ENCODE measurements around the gene CTNNA3.

CTNNA3 gene

DNA sequence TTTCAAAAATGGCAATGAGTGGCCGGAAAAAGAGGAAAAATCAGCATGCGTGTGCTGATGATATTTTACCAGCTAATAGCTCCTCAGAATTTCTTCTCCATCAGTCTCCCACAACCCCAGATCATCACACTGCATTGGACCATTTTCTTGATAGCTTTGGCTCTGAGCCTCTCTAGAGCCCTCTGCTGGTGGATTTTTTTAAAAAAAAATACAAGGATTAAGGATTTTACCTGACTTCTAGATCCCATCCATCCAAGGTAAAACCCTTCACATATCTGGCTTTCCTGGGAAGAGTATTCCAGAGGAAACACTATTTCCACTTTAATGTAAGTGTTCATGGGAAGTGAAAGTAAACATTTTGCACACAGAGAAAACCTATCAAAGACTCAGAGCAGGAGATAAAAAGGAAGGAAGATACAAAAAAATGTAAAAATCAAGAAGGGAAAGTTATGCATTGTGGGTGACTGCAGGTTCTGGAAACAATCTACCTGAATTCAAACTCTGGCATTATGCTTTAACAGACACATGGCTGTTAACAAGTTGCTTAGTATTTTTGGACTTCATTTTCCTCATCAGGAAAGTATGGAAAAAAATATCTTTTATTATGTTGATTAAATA lies 389.3 kb downstream of the CTNNA3 start:
- Histone ChIP-seq H3K36me3 (no peaks in the 10 kb centered on the region), H3K27ac (no peak overlapping the region), H3K4me3 (ENCODE audit: low read depth in 1 of 2, low read length in 1 of 2) (no peak overlapping the region), H3K4me1 (ENCODE audit: control insufficient read depth in 1 of 2, insufficient read depth in 1 of 2, low read depth in 1 of 2, low read length in 1 of 2) (no peaks in the 10 kb centered on the region), H3K9me3 (no peaks in the 10 kb centered on the region), H3K27me3 (no peaks in the 10 kb centered on the region)
- TF ChIP-seq, protein P1, sequence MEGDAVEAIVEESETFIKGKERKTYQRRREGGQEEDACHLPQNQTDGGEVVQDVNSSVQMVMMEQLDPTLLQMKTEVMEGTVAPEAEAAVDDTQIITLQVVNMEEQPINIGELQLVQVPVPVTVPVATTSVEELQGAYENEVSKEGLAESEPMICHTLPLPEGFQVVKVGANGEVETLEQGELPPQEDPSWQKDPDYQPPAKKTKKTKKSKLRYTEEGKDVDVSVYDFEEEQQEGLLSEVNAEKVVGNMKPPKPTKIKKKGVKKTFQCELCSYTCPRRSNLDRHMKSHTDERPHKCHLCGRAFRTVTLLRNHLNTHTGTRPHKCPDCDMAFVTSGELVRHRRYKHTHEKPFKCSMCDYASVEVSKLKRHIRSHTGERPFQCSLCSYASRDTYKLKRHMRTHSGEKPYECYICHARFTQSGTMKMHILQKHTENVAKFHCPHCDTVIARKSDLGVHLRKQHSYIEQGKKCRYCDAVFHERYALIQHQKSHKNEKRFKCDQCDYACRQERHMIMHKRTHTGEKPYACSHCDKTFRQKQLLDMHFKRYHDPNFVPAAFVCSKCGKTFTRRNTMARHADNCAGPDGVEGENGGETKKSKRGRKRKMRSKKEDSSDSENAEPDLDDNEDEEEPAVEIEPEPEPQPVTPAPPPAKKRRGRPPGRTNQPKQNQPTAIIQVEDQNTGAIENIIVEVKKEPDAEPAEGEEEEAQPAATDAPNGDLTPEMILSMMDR (IDR thresholded peaks at IDR 0.05) = no peak

DNA sequence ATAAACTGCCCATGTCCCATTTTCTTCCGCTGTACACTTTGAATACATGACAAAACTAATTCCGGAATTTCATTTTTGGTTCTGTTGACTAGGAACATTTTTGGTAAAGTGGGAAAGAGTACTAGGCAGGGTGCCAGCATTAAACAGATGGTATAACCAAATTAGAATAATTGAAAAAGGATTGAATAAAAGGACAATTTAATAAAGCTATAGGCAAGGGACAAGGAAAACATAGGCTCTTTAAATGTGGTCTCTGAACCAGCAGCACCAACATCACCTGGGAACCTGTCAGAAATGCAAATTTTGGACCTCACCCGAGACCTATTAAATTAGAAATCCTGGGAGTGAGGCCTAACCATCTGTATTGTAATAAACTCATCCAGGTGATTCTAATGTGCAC lies 393.3 kb downstream of the CTNNA3 start:
- H3K4me1 ChIP-seq (ENCODE audit: control insufficient read depth in 1 of 2, insufficient read depth in 1 of 2, low read depth in 1 of 2, low read length in 1 of 2) = no peaks in the 10 kb centered on the region
- H3K27me3 ChIP-seq = no peaks in the 10 kb centered on the region
- TF ChIP-seq, protein P1 (IDR thresholded peaks at IDR 0.05) = no peak
- no peaks in the 10 kb centered on the region for H3K9me3 ChIP-seq
- H3K36me3 ChIP-seq = no peaks in the 10 kb centered on the region
- no peak overlapping the region for H3K4me3 ChIP-seq (ENCODE audit: low read depth in 1 of 2, low read length in 1 of 2)
- H3K27ac ChIP-seq = no peak overlapping the region

DNA sequence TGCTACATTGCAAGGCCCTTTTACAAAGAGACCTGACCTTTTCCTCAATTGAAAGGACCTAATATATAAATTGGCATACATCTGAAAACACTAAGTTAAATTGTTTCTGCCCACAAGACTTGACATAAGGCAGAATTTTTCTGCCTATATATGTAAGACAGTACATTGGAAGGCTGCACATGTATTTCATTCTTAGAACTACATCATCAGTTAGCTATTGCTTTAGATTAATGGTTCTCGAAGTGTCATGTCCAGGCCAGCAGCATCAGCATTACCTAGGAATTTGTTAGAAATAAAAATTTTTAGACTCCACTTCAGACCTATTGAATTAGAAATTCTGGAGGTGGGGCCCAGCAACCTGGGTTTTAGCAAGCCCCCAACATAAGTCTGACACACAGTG lies 396.2 kb downstream of the CTNNA3 start:
- Histone ChIP-seq H3K27me3 (no peaks in the 10 kb centered on the region), H3K27ac (no peak overlapping the region), H3K4me3 (ENCODE audit: low read depth in 1 of 2, low read length in 1 of 2) (no peak overlapping the region), H3K9me3 (no peaks in the 10 kb centered on the region), H3K4me1 (ENCODE audit: control insufficient read depth in 1 of 2, insufficient read depth in 1 of 2, low read depth in 1 of 2, low read length in 1 of 2) (no peaks in the 10 kb centered on the region), H3K36me3 (no peaks in the 10 kb centered on the region)
- TF ChIP-seq, protein P1 (IDR thresholded peaks at IDR 0.05) = no peak

DNA sequence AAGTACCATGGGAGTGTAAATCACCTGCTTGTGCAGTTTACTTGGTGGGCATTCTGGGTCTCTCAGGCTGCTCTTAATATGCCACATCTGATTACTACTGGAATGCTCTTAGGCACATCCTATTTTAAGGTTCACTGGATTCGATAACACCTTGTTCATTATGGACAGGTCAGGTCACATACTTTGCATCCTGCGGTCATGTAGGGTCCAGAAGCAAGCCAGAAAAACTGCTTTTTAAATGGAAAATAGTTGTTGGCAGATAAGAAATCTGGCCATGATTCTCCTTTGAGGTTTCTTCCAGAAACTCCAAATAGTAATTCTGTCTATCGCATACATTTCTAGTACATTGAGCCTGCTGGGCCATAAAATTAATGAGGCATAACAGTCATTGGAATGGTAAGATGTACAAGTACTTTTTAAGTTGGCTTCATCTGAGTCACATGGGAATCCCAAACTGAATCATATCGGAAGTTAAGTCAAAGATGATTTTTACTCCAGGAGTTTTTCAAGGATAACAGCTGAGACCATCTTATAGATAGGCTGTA lies 398.3 kb downstream of the CTNNA3 start:
- H3K36me3 ChIP-seq = no peaks in the 10 kb centered on the region
- no peak overlapping the region for H3K27ac ChIP-seq
- H3K4me3 ChIP-seq (ENCODE audit: low read depth in 1 of 2, low read length in 1 of 2) = no peak overlapping the region
- H3K4me1 ChIP-seq (ENCODE audit: control insufficient read depth in 1 of 2, insufficient read depth in 1 of 2, low read depth in 1 of 2, low read length in 1 of 2) = no peaks in the 10 kb centered on the region
- H3K9me3 ChIP-seq = no peaks in the 10 kb centered on the region
- TF ChIP-seq, protein P1 (IDR thresholded peaks at IDR 0.05) = no peak
- no peaks in the 10 kb centered on the region for H3K27me3 ChIP-seq

DNA sequence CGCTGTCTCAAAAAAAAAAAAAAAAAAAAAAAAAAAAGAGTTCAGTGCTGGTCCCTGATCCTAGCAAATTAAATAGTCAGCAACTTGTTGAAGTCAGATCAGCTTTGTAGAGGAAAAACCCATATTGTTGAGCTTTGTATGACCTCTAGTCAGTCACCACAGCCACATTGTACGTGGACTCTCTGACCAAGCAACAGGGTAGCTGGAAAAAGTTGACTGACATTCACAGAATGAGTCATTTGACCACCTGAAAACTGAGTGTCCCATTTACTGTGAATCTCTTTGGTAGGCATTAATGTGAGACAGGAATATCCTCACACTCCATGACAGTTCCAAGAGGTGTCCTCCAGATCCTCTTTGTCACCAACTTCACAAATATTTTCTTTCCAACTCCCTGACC lies 399.1 kb downstream of the CTNNA3 start:
- no peak overlapping the region for H3K4me3 ChIP-seq (ENCODE audit: low read depth in 1 of 2, low read length in 1 of 2)
- H3K4me1 ChIP-seq (ENCODE audit: control insufficient read depth in 1 of 2, insufficient read depth in 1 of 2, low read depth in 1 of 2, low read length in 1 of 2) = no peaks in the 10 kb centered on the region
- H3K27me3 ChIP-seq = no peaks in the 10 kb centered on the region
- no peaks in the 10 kb centered on the region for H3K9me3 ChIP-seq
- TF ChIP-seq, protein P1 (IDR thresholded peaks at IDR 0.05) = no peak
- no peaks in the 10 kb centered on the region for H3K36me3 ChIP-seq
- no peak overlapping the region for H3K27ac ChIP-seq
